ENCODE data around the gene RPL39L.

DNA sequence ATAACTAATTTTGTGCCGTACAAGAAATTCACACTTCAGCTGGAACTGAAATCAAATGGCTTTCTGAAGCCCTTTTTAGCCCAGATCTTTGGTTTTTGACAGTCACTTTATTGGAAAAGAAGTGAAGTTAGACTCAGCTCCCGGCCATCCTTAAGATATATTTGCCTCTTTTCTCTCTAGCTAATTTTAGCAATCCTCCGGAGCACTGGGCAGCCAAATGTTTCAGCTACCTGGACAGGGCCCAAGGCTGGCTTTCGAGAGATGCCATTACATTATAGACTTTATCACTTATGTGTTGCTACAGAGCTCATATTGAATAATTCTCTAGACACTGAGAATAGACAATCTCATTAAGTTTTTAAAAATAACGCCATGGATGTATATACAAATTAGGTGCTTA lies 28.5 kb upstream of the RPL39L start:
- TF ChIP-seq, protein P1, sequence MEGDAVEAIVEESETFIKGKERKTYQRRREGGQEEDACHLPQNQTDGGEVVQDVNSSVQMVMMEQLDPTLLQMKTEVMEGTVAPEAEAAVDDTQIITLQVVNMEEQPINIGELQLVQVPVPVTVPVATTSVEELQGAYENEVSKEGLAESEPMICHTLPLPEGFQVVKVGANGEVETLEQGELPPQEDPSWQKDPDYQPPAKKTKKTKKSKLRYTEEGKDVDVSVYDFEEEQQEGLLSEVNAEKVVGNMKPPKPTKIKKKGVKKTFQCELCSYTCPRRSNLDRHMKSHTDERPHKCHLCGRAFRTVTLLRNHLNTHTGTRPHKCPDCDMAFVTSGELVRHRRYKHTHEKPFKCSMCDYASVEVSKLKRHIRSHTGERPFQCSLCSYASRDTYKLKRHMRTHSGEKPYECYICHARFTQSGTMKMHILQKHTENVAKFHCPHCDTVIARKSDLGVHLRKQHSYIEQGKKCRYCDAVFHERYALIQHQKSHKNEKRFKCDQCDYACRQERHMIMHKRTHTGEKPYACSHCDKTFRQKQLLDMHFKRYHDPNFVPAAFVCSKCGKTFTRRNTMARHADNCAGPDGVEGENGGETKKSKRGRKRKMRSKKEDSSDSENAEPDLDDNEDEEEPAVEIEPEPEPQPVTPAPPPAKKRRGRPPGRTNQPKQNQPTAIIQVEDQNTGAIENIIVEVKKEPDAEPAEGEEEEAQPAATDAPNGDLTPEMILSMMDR (IDR thresholded peaks at IDR 0.05; ENCODE audit: low read depth, low read length, poor library complexity, severe bottlenecking) = no peak
- no peak for TF ChIP-seq EZH2phosphoT487 (IDR thresholded peaks at IDR 0.05; ENCODE audit: borderline replicate concordance, low read length)

All from DOHH2 (cell line).